ENCODE measurements around the gene SGMS1.
"Not testable (repeated sequence)": the region's sequence is repeated elsewhere in the genome, so short reads cannot be mapped to it uniquely, and the experiment has no call there.

- not testable (repeated sequence) for TF ChIP-seq CTCF (optimal IDR thresholded peaks at IDR 0.05 in 1 of 3, IDR thresholded peaks at IDR 0.05 in 1 of 3, conservative IDR thresholded peaks at IDR 0.05 in 1 of 3; ENCODE audit: extremely low read depth in 1 of 3, insufficient read depth in 2 of 3, low read length in 3 of 3); EZH2 (IDR thresholded peaks at IDR 0.05; ENCODE audit: low read length)
Observed at GRCh38 chr10:50546287-50546686, 77.5 kb downstream of the SGMS1 start.
